GM21717 (cell line): ENCODE data around the gene ZNF474.

ENCODE experiments used
- ATAC-seq: cut with Tn5 transposase; IDR thresholded peaks from one replicate; pipeline ENCODE4 v1.9.1; 2021; ENCODE audit warnings: mild to moderate bottlenecking, moderate library complexity; ENCODE audit not compliant: unreplicated experiment

The ZNF474 gene

GRCh38 chr5:122153230-122153629 is 23.9 kb downstream of the ZNF474 start:
- ATAC-seq = no peak

- ATAC-seq = no peak
Measured at GRCh38 chr5:122153774-122154173, 24.4 kb downstream of the ZNF474 start.

- ATAC-seq = no peak
Measured at GRCh38 chr5:122154491-122154890, 25.1 kb downstream of the ZNF474 start.

GRCh38 chr5:122154910-122155309 is 25.6 kb downstream of the ZNF474 start:
- ATAC-seq = no peak

- ATAC-seq = no peak
Measured at GRCh38 chr5:122155546-122155945, 26.2 kb downstream of the ZNF474 start.

GRCh38 chr5:122156724-122157325 is 27.5 kb downstream of the ZNF474 start:
- no peak for ATAC-seq

GRCh38 chr5:122162100-122162638 is 32.8 kb downstream of the ZNF474 start:
- no peak for ATAC-seq

- no peak for ATAC-seq
Measured at GRCh38 chr5:122163121-122164069, 34.0 kb downstream of the ZNF474 start.

GRCh38 chr5:122164070-122164435 is 34.7 kb downstream of the ZNF474 start:
- no peak for ATAC-seq

- ATAC-seq = no peak
Measured at GRCh38 chr5:122164831-122165558, 35.6 kb downstream of the ZNF474 start.

- ATAC-seq = no peak
Measured at GRCh38 chr5:122165559-122166078, 36.3 kb downstream of the ZNF474 start.

- ATAC-seq = no peak
Measured at GRCh38 chr5:122169350-122170103, 40.2 kb downstream of the ZNF474 start.

GRCh38 chr5:122170620-122171019 is 41.3 kb downstream of the ZNF474 start:
- ATAC-seq = no peak

- ATAC-seq = no peak
Measured at GRCh38 chr5:122172207-122172606, 42.9 kb downstream of the ZNF474 start.

- no peak for ATAC-seq
Measured at GRCh38 chr5:122173474-122174415, 44.4 kb downstream of the ZNF474 start.

GRCh38 chr5:122175091-122175490 is 45.7 kb downstream of the ZNF474 start:
- no peak for ATAC-seq

- ATAC-seq = no peak
Measured at GRCh38 chr5:122175852-122176251, 46.5 kb downstream of the ZNF474 start.

- no peak for ATAC-seq
Measured at GRCh38 chr5:122177161-122177560, 47.8 kb downstream of the ZNF474 start.

GRCh38 chr5:122179701-122180100 is 50.4 kb downstream of the ZNF474 start:
- no peak for ATAC-seq
